ENCODE measurements around the gene TAS2R10.

GRCh38 chr12:10826258-10826657, at the start of gene TAS2R10:
- TF ChIP-seq CTCF (conservative IDR thresholded peaks at IDR 0.05) (no peak), EZH2 (IDR thresholded peaks at IDR 0.05; ENCODE audit: low read depth) (no peak)

All from PC-9 (cell line).